Medulla oblongata (tissue), 1 donor: ENCODE results near the gene PRKRIP1.
"Not testable (repeated sequence)": the region's sequence is repeated elsewhere in the genome, so short reads cannot be mapped to it uniquely, and the experiment has no call there.

Experiments
- DNase-seq: peaks from one replicate; pipeline ENCODE4 v3.0.0-alpha.2; 2015; ENCODE audit errors: extremely low spot score

The PRKRIP1 gene

DNA sequence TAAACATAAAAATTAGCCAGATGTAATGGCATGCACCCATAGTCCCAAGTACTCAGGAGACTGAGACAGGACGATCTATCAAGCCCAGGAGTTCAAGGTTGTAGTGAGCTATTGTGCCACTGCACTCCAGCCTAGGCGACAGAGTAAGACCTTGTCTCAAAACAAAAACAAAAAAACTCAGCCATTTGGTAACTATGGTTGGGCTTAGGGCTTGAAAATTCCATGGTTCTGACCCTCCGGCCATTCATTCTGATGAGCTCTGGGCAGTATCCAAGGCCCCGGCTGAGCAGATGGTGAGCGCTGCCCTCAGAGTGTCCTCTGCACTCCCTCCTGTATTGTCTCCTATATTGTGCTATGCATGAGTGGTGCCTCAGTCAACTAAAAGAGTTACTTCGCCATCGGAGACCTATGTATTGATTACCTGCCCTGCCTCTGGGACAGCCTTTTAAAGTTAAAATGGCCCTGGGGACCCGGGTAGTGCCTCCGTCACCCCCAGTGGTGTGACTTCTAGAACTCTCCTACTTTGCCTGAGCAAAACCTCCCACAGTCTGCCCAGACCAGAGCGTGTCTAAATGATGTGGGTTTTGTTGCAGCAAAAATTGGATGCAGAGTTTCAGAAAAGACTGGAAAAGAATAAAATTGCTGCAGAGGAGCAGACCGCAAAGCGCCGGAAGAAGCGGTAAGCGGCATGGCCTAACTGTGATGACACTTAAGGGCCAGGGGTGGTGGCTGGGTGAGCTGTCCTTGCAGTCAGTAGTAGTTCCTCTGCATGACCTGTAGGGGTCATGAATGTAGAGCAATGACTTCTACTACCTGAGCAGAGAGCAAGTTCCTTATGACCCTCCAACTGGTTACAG lies 8.1 kb downstream of the PRKRIP1 start:
- peak; percentile 48 for DNase-seq

DNA sequence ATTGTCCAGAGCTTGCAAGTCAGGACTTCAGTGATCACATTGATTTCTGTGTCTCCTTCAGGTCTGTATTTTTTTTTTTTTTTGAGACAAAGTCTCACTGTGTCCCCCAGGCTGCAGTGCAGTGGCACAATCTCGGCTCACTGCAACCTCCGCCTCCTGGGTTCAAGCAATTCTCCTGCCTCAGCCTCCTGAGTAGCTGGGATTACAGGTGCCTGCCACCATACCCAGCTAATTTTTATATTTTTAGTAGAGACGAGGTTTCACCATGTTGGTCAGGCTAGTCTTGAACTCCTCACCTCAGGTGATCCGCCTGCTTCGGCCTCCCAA lies 8.7 kb downstream of the PRKRIP1 start:
- DNase-seq: not testable (repeated sequence)

DNA sequence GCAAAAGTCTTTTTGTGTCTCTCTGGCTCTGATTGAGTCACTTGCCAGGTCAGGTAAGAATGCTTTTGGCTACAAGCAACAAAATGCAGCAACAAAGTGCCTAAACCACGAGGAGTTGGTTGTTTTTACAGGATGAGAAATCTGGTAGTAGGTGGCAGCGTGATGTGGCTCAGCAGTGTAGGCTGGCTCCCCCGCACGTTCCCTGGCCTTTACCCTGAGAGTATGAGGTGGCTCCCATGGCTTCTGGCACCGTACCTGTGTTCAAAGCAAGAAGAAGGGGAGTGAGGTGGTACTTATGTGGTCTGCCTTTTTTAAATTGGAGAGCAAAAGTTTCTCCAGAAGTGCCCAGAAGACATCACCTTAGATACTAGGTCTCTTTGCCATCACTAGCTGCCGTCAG lies 11.7 kb downstream of the PRKRIP1 start:
- DNase-seq: no peak

DNA sequence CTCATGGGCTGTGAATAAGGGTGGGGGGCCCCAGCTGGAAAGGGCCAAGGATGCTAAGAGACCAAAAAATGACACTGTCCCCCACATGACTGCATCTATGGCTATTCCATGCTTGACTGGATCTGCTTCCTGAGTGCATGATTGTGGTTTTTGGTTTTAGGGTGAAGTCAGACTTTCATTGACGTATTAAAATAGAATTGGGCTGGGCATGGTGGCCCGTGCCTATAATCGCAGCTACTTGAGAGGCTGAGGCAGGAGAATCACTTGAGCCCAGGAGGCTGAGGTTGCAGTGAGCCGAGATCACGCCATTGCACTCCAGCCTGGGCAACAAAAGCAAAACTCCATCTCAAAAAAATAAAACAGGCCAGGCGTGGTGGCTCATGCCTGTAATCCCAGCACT lies 12.4 kb downstream of the PRKRIP1 start:
- DNase-seq: not testable (repeated sequence)

DNA sequence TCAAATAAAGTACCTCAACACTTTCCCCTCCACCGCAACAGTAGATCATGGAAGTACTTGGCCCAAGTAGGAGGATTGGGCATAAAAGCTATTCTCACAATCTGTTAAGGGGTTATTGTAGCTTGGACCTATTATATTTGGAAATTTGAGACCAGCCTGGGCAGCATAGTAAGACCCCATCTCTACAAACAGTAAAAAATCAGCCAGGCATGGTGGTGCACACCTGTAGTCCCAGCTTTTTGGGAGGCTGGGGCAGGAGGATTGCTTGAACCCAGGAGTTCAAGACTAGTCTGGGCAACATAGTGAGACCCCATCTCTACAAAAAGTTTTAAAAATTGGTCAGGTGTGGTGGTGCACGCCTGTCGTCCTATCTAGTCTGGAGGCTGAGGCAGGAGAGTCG lies 13.2 kb downstream of the PRKRIP1 start:
- DNase-seq: no peak

DNA sequence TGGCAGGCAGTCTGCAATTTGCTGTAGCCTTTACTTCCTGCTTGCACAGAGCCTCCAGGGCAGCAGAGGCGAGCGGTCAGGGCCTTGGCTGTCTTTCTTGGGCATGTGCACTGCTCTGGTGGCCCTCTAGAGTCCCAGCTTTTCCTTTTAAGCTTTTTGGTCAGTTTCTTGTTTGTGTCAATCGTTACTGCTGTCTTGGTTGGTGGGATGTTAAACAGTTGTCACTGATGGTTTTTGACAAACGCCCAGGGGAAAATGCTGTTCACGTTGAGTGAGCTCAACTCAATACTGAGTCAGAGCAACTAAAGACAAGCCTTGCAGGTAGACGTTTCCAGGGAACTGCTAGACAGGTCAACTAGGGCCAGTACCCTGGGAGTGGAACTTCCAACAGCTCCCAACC lies 14.0 kb downstream of the PRKRIP1 start:
- no peak for DNase-seq

DNA sequence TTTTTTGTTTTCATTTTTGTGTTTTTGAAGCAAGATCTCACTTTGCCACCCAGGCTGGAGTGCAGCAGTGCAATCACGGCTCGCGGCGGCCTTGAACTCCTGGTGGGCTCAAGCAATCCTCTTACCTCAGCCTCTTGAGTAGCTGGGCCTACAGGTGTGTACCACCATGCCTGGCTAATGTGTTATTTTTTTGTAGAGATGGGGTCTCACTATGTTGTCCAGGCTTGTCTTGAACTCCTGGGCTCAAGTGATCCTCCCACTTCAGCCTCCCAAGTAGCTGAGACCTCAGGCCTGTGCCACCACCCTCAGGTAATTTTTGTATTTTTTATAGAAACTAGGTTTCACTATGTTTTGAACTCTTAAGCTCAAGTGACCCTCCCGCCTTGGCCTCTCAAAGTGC lies 14.8 kb downstream of the PRKRIP1 start:
- DNase-seq: no peak

DNA sequence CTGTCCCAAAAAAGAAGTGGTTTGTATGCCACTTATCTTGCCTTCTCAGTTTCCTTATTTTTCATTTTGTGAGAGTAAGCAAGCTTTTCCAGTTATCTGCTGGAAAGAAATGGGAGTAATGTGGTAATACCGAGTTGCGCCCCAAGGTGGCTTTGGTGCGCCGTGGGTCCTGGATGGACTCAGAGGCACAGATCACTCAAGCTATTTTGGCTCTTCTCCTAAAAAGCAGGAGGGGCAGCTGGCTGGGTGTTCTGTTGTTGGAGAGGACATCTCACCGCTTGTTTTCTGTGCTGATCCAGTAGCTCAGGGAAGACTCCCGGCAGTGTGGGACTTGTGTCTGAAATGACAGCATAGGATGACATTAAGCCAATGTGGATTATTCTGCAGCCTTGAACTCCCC lies 16.4 kb downstream of the PRKRIP1 start:
- DNase-seq: peak; percentile 70

DNA sequence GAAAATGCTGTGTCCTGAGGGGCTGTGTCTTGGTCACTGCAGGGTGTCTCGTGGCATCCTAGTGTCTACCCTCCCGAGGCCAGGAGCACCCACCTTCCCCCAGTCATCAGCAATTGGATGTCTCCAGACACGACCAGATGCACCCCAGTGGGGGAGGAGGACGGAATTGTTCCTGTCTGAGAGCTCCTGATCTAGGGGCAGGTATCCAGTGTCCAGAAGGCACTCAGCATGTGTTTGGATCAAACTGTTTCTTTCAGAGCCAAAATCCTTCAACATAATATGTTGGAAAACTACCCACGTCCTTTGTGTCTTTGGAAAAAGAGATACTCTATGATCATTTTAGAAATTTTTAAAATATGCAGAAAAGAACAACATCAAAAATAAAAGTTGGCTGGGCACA lies 16.9 kb downstream of the PRKRIP1 start:
- no peak for DNase-seq

DNA sequence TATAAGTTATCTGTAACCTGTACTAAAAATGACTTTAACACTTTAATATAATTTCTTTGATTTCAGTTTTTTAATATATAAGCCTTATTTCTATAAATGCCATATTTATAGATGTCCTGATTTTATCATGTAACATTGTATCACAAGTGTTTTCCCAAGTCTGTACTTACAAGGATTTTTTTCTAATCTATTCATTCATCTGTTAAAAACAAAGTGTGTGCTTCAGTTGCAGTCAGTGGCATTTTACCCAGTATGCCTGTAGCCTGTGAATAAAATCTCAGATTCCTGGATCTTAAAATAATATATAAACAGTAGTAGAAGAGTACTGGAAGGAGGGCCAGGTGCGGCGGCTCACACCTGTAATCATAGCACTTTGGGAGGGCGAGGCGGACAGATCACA lies 17.4 kb downstream of the PRKRIP1 start:
- DNase-seq: no peak

DNA sequence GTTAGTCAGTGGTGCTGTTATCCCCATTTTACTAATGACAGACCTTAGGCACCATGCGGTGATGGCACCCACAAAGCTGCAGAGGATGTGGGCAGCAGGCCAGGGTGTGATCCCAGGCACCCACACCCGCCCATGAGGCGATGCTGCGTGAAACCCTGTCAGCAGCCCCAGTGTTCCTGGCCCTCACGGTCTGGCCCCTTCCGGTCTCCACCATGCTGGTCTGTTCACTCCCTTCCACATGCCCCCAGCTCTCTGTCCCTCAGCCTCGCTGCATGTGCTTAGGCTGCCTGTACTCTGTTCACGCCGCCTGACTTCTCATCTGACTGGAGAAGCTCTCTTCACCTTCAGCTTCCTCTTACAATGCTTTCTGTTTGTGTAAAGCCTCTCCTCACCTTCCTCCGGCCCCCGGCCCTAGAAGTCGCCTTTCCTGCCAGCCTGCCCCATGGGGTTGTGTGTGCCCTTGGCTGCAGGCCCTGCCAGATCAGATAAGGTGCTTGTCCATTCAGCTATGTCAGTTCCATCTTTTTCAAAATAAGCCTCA lies 19.6 kb downstream of the PRKRIP1 start:
- peak; percentile 54 for DNase-seq

DNA sequence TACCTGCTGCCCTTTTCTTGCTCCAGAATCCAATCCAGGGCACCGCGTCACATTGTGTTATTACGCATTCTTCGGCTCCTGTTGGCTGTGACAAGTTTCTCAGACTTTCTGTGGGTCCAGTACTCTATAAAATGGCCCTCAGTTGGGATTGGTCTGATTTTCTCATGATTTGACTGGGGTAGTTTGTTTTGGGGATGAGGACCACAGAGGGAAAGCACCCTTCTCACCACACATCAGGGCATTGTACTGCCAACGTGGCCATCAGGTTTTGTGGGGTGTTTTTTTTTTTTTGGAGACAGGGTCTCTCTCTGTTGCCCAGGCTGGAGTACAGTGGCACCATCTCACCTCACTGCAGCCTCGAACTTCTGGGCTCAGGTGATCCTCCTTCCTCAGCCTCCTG lies 20.2 kb downstream of the PRKRIP1 start:
- DNase-seq: no peak

DNA sequence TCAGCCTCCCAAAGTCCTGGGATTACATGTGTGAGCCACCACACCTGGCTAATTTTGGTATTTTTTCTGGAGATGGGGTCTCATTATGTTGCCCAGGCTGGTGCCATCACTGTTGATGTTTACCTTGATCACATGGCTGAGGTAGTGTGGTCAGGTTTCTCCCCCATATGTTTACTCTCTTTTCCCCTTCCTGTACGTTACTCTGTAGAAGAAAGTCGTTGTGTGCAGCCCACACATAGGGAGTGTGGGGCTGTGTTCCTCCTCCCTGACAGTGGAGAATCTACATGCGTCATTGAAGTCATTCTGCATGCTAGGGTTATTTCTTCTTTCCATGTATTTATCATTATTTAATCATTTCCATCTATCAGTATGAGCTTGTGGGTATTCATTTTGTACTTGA lies 20.9 kb downstream of the PRKRIP1 start:
- no peak for DNase-seq

DNA sequence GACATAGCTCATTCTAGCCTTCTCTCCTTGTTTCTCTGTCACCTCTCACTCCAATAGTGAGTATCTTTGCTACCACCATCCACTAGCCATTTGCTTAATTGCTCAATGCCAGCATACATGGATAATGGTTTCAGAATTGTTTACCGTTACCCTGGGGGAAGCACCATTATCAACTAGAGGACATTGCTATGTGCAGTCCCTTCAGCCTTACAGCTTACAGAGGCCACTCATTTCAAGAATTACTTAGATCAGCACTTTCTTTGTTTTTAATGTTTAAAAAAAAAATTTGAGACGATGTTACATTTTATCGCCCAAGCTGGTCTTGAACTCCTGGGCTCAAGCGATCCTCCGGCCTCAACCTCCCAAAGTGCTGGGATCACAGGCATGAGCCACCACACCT lies 22.4 kb downstream of the PRKRIP1 start:
- no peak for DNase-seq

DNA sequence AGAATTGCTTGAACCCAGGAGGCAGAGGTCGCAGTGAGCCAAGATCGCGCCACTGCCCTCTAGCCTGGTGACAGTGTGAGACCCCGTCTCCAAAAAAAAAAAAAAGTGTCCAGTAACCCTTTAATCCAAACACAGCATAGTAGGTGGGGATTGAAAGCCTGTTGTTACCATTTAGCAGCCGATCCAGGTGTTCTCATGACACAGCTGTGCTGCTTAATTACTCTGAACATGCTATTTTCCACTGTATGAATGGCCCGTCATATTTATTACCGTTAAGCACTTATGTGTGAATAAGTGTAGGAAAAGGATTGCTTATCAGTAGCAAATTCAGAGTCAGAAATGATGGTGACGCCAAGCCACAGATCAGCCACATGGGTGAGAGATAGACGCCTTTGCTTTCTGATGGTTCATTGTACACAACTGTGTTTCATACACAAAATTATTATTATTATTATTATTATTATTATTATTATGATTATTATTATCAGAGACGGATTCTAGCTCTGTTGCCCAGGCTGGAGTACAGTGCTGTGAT lies 25.6 kb downstream of the PRKRIP1 start:
- DNase-seq: no peak

DNA sequence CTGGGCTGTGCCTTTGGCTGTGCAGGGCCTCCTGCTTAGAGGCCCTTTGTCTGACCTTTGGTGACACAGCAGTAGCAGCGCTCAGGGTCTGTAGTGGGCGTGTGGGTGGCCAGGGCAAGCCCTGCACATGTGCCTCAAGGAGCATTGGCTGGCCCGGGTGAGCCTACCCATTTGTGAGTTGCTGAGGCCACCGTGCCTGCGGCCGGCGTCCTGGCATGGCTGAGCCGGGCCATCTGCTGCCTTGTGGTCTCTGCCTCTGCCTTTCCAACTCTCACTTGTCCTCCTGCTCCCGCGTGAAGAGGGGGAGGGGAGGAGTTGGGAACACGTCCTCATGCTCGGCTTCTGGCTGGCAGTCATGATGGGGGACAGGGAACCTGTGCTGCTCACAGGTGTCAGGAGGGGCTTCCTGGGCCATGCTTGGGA lies 28.0 kb downstream of the PRKRIP1 start:
- no peak for DNase-seq

DNA sequence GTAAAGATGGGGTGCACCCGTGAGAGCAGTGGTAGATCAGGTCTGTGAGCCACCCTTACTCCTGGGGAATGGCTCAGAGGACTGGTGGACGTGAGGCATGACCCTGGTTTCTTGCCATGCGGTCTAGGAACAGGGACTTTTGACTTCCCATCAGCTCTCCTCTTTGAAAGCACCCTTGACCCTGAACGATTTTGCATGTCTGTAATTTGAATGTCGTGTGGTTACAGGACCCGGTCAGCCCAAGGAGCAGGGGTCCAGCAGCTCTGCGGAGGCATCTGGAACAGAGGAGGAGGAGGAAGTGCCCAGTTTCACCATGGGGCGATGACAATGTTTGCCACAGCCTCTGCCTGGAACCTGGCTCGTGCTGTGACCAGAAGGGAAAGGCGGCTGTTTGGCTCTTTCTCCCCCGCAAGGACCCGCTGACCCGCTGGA lies 28.6 kb downstream of the PRKRIP1 start:
- peak; percentile 53 for DNase-seq

DNA sequence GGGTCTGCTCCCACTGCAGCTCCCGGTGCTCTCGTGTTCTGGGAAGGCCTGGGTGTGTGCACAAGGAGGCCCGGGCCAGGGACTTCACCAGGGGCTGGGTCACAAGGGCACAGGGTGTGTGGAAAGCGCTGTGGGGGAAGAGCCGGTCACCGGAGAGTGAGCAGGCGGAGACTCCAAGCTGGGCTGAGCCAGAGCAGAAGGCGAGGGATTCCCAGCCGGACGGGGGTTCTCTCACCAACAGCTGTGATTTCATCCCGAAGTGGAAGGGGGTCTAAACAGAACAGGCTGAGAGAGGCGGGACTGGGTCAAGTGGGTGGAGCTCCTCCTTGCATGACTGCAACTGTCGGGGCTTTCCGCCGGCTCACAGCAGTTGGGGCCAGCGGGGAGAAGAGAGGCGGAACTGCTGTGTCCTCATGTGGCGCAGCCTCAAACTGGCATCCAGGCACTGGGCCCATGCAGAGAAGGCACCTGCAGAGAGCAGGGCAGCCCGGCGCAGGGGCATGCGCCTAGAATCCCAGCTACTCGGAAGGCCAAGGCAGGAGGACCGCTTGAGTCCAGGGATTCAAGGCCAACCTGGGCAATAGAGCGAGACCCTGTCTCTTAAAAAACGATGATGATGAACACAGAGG lies 29.6 kb downstream of the PRKRIP1 start:
- DNase-seq: peak; percentile 60

DNA sequence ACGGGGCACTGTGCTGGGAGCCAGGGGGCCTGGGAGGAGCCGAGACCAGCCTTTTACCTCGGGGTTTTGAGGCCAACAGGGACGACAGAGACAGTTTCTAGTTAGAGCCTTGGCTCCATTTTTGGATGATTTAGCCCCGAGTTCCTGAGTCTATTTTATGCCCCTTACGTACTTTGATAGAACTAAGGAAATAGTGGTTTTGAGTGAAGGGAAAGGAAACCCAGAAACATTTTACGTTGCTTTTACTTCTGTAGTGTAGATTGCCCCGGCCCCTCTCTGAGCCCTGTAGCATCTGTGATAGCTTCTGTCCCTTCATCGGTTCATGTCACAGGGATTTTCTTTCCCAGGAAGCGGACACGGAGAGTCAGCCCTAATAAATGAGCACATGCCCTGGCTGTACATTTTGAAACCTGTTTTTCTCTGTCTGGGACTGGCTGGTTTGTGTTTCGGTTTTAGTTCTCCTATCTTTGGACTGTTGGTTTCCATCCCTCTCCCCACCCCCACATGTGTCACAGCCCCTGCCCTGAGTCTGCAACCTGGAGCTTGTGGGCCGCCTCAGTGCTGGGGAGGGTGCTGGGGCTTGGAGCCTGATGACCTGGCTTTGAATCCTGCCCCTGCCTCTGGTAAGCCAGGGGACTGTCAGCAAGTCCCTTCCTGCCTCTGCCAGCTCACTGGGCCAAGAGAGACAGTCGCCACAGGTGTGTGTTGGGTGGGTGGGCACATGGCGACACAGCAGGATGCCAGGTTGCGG lies 30.3 kb downstream of the PRKRIP1 start:
- peak; percentile 74 for DNase-seq

DNA sequence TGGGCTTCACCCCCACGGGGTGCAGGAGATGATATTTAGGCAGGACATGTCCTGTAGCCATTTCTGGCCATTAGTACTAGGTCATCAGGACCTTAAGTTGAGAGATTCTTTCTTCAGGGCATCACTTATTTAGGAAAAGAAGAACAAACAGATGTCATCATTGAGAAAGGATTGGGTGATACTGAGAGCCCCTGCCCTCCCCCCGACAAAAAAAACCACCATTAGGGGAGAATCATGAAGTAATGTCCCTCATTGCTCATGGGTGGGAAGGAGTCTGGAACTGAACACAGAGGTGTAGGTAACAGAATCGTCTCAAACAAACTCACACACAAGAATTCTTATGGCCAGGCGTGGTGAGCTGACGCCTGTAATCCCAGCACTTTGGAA lies 30.8 kb downstream of the PRKRIP1 start:
- DNase-seq: no peak

DNA sequence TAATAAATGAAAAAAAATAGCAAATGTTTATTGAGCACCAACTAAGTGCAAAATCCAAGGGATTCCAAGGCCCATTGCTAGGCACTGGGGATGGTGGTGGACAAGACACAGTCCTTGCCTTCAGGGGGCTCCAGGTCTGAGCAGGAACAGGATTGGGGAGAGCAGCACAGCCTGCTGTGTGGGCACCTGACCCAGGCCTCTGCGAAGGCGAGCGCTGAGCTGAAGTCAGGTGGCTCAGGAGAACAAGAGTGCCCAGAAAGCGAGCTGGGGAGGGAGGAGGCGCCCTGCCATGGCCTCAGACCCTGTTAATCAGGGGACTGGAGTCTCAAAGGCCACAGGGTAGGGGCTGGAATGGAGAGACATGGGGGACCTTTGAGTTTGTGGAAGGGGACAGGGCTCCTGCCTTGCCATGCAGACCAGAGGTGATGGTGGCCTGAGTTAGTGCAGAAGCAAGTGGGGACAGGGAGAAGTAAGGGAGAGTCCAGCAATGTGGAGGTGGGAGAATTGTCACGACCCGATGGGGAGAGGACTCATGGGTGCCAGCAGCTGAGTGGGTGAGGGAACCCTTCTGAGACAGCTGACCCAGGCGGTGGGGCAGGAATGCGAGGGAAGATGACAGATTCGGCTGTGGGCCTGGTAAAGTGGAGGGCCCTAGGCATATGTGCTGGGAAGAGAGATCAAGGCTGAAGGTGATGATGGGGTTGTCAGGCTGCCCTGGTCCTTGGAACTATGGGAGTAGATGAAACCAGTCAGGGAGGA lies 33.2 kb downstream of the PRKRIP1 start:
- no peak for DNase-seq
